GM19238 (cell line): ENCODE data around the gene ONECUT1.

Experiments used
- DNase-seq: peaks from one replicate; pipeline ENCODE4 v3.0.0; 2011; ENCODE audit warnings: low spot score; ENCODE audit not compliant: insufficient read length

ONECUT1 gene

GRCh38 chr15:52783929-52784798, 6.0 kb downstream of the ONECUT1 start:
- DNase-seq: no peak

DNA sequence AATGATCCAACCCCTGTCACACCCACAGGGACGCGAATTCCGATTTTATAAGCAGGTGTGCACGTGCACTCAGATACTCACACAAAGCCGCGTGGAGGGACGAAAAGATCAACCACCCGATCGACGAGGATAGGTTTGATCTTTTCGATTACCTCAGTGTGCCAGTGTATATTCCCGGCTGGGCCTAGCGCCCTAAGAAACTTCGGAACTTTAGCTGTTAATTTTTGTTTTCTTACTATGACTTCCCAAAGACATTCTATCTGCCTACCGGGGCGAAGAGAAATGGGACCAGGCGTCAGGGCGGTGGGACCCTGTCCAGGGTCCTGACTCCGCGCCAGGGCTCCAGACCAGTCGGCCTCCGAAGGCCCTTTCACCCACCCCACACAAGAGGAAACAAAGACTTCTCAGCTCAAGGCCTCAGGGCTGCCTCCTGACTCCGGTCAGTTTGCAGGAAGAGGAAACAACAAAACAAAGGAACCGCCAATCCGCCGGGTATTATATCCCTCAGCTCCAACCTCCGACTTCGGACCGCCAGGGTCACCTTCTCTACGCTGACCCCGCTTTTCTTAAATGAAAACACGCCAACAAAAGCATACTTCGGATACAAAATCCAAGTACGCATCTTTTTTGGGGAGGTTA, 6.8 kb downstream of the ONECUT1 start:
- DNase-seq: no peak

GRCh38 chr15:52782514-52782913, 7.6 kb downstream of the ONECUT1 start:
- no peak for DNase-seq

GRCh38 chr15:52780172-52780980, 9.8 kb downstream of the ONECUT1 start:
- no peak for DNase-seq

GRCh38 chr15:52778457-52778856, 11.7 kb downstream of the ONECUT1 start:
- DNase-seq: no peak

DNA sequence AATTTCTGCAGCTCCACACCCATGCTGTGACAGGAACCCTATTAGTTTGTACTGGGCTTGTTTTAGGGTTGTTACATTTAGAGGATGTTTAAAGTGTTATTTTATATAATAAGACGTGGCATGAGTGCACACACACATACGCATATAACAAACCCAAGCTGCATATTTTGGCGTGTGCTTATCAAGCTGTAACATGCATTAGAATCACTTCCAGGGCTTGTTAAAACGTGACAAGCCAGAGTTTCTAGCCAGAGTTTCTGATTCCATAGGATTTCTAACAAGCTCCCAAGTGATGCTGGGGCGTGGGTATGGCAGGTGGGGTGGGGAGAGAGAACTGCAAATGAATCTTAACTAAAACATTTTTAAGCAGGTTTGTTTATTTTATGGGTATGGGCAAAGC, 17.4 kb downstream of the ONECUT1 start:
- DNase-seq: no peak

- DNase-seq: no peak
Measured at GRCh38 chr15:52765785-52766184, 24.4 kb downstream of the ONECUT1 start.

GRCh38 chr15:52764731-52765130, 25.4 kb downstream of the ONECUT1 start:
- DNase-seq: no peak

GRCh38 chr15:52762621-52763020, 27.5 kb downstream of the ONECUT1 start:
- DNase-seq: no peak

- DNase-seq: no peak
Measured at GRCh38 chr15:52760562-52760961, 29.6 kb downstream of the ONECUT1 start.

DNA sequence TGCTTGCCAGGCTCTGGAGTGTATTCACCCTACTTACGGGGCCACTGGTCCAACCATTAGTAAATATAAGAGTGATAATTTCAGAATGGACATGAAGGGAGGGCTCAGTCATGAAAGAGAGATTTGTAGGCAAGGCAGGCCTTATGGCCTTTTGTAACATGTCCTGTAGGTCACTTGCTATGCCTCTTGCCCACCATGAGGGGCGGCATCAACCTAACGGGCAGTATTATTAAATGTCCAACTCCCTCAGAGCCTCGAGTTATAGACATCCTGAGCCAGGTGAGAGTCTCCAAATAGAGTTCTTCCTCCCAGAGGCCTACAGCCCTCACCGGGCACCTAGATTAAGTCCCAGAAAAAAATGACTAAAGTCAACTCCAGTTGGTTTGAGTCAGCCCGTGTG, 30.2 kb downstream of the ONECUT1 start:
- no peak for DNase-seq

- DNase-seq: no peak
Measured at GRCh38 chr15:52757496-52757895, 32.6 kb downstream of the ONECUT1 start.

GRCh38 chr15:52751522-52751921, 38.6 kb downstream of the ONECUT1 start:
- no peak for DNase-seq

DNA sequence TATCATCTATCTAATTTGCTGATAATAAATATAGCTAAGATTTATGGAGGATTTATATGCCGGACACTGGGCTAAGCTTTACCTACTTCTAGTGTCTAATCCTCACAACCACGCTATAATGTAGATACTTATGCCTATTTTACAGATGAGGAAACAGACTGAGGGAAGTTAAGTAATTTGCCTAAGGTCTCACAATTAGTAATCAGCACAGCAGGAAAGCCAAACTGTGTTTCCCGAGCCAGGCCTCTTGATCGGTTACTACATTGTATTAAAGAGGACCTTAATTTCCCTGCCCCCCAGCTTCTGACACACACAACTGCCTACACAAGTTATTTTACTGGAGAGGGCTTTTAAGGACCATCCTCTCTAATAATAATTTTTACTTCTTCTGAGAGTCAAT, 40.9 kb downstream of the ONECUT1 start:
- no peak for DNase-seq

- no peak for DNase-seq
Measured at GRCh38 chr15:52746162-52746757, 43.9 kb downstream of the ONECUT1 start.

DNA sequence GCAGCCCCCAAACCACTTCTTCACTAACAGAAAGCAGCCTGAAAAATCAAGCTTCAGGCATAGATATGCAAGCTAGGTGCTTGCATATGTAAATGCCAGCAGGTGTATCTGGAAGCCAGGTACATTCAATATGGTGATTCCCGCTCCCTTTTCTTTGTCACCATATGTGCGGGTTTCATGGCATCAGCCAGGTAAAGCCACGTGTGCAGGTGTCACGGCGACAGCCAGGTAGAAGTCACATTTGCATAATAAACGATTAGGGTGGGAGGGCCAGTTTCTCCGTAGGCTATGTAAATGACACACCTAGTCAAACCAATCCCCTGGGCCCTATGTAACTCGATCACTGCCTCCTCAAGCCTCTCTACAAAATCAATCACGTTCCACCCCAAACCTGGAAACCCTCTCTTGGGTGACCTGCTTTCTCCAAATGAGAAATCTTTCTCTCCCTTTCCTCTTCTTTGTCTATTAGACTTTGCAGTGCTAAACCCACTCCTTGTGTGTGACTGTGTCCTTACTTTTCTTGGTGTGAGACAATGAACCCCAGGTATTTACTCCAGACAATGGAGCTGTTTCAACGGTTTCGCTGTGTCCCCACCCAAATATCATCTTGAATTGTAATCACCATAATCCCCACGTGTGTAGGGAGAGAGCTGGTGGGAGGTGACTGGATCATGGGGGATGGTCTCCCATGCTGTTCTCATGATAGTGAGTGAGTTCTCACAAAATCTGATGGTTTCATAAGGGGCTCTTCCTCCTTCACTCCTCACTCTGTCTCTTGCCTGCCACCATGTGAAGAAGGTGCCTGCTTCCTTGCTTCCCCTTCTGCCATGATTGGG, 44.6 kb downstream of the ONECUT1 start:
- no peak for DNase-seq

GRCh38 chr15:52738311-52738710, 51.8 kb downstream of the ONECUT1 start:
- no peak for DNase-seq

DNA sequence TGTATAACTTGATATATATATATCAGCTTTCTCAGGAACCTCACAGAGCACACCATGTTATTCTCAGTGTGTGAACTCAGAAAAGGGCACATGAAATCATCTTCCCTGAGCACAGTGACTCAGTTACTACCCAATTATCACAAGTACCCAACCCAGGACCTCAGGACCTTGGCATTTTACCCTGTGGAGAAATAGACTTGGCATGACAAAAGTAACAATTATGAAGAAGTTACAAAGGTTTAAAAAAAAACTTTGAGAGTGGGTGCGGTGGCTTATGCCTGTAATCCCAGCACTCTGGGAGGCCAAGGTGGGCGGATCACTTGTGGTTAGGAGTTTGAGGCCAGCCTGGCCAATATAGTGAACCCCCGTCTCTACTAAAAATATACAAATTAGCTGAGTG, 52.4 kb downstream of the ONECUT1 start:
- no peak for DNase-seq

- DNase-seq: peak; percentile 51
Measured at GRCh38 chr15:52735231-52736089, 54.7 kb downstream of the ONECUT1 start.

DNA sequence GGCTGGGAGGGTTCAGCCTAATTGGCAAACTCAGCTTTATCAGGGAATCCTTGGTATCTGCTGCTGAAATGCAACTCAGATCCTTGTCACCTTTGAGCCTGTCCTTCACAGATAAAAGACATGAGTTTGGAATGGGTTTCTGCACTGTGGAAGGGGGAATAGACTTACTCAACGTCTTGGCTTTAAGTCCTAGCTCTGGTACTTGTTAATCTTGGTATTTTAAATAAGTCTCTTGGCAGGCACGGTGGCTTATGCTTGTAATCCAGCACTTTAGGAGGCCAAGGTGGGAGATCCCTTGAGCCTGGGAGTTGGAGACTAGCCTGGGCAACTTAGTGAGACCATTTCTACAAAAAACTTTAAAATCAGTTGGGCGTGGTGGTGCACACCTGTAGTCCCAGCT, 55.8 kb downstream of the ONECUT1 start:
- no peak for DNase-seq
